Liver (tissue), 9 donors: Measurements from ENCODE around the gene NOS1. TPM values are rescaled to one million over a fixed set of nuclear protein-coding genes. Genes with fewer than 3 reads are reported as not detected.

ENCODE experiments used
- DNase-seq: peaks from one replicate; pipeline ENCODE4 v3.0.0-alpha.2; 2017; ENCODE audit warnings: low spot score
- H3K27ac ChIP-seq, 2 donors: one replicate each; pipeline ENCODE4 v1.7.0; 2013; ENCODE audit warnings: inconsistent platforms in 2 of 2, low read length in 2 of 2, control low read depth in 1 of 2, low read depth in 1 of 2, mild to moderate bottlenecking in 1 of 2
- H3K27me3 ChIP-seq, 4 donors: one replicate each; pipeline versions ENCODE4 v1.6.1 to v1.7.0; 2013; ENCODE audit warnings: low read length in 3 of 4, inconsistent platforms in 1 of 4, mild to moderate bottlenecking in 1 of 4, moderate library complexity in 1 of 4; ENCODE audit not compliant: control insufficient read depth in 4 of 4, insufficient read depth in 4 of 4
- H3K36me3 ChIP-seq, 4 donors: one replicate each; pipeline versions ENCODE4 v1.6.1 to v1.7.0; 2013; ENCODE audit warnings: low read length in 3 of 4, mild to moderate bottlenecking in 3 of 4, low read depth in 1 of 4, moderate library complexity in 1 of 4; ENCODE audit not compliant: control insufficient read depth in 4 of 4, insufficient read depth in 3 of 4
- H3K4me1 ChIP-seq, 4 donors: one replicate each; pipeline versions ENCODE4 v1.6.1 to v1.7.0; 2013; ENCODE audit warnings: low read length in 3 of 4, mild to moderate bottlenecking in 3 of 4, moderate library complexity in 1 of 4; ENCODE audit not compliant: control insufficient read depth in 4 of 4, insufficient read depth in 4 of 4
- H3K4me3 ChIP-seq, 3 donors: one replicate each; pipeline versions ENCODE4 v1.6.1 to v1.7.0; 2013; ENCODE audit warnings: low read length in 3 of 3, control low read depth in 1 of 3, low read depth in 1 of 3, mild to moderate bottlenecking in 1 of 3
- H3K9ac ChIP-seq, 2 donors: one replicate each; pipeline ENCODE4 v1.7.0; 2013; ENCODE audit warnings: low read length in 2 of 2, mild to moderate bottlenecking in 2 of 2, moderate library complexity in 2 of 2, control low read depth in 1 of 2, low read depth in 1 of 2
- H3K9me3 ChIP-seq, 4 donors: one replicate each; pipeline versions ENCODE4 v1.6.1 to v1.7.0; 2013; ENCODE audit warnings: low read length in 3 of 4; ENCODE audit not compliant: control insufficient read depth in 4 of 4
- ATF3 ChIP-seq: IDR thresholded peaks from 2 replicates; pipeline ENCODE4 v1.6.1; 2016; ENCODE audit warnings: antibody characterized with exemption
- CTCF ChIP-seq: fragments of 150-350 bp; IDR thresholded peaks from 2 replicates; pipeline ENCODE4 v1.5.1; 2017; ENCODE audit warnings: improper control_type of control experiment, low read depth, low read length; ENCODE audit not compliant: missing input control
- EGR1 ChIP-seq, 2 donors: IDR thresholded peaks; 2 replicates each; pipeline ENCODE4 v1.6.1; 2016 to 2018; ENCODE audit warnings: antibody characterized with exemption in 2 of 2, low read depth in 2 of 2
- FOXA1 ChIP-seq: IDR thresholded peaks from 2 replicates; pipeline ENCODE4 v1.6.1; 2016; ENCODE audit warnings: antibody characterized with exemption
- FOXA2 ChIP-seq: IDR thresholded peaks from 2 replicates; pipeline ENCODE4 v1.6.1; 2016; ENCODE audit warnings: antibody characterized with exemption
- GABPA ChIP-seq, 2 donors: IDR thresholded peaks in 1 of 2; conservative IDR thresholded peaks in 1 of 2; 2 replicates each; pipeline ENCODE4 v1.6.1; 2016; ENCODE audit warnings: antibody characterized with exemption in 2 of 2, mild to moderate bottlenecking in 1 of 2, moderate library complexity in 1 of 2
- HNF4A ChIP-seq, 2 donors: conservative IDR thresholded peaks; 2 replicates each; pipeline ENCODE4 v1.6.1; 2016; ENCODE audit warnings: antibody characterized with exemption in 2 of 2, mild to moderate bottlenecking in 2 of 2
- HNF4G ChIP-seq: IDR thresholded peaks from 2 replicates; pipeline ENCODE4 v1.6.1; 2016; ENCODE audit warnings: antibody characterized with exemption
- MAX ChIP-seq: IDR thresholded peaks from 2 replicates; pipeline ENCODE4 v1.6.1; 2016; ENCODE audit warnings: antibody characterized with exemption
- NR2F2 ChIP-seq: IDR thresholded peaks from 2 replicates; pipeline ENCODE4 v1.6.1; 2016; ENCODE audit warnings: antibody characterized with exemption
- RAD21 ChIP-seq, 2 donors: IDR thresholded peaks; 2 replicates each; pipeline ENCODE4 v1.6.1; 2016; ENCODE audit warnings: antibody characterized with exemption in 2 of 2, mild to moderate bottlenecking in 2 of 2
- REST ChIP-seq: IDR thresholded peaks from 2 replicates; pipeline ENCODE4 v1.6.1; 2016; ENCODE audit warnings: antibody characterized with exemption, mild to moderate bottlenecking
- RXRA ChIP-seq, 2 donors: IDR thresholded peaks; 2 replicates each; pipeline ENCODE4 v1.6.1; 2017 to 2018; ENCODE audit warnings: antibody characterized with exemption in 2 of 2, mild to moderate bottlenecking in 1 of 2
- SP1 ChIP-seq: IDR thresholded peaks from 2 replicates; pipeline ENCODE4 v1.6.1; 2018; ENCODE audit warnings: antibody characterized with exemption, mild to moderate bottlenecking
- TAF1 ChIP-seq: conservative IDR thresholded peaks from 2 replicates; pipeline ENCODE4 v1.6.1; 2016; ENCODE audit warnings: antibody characterized with exemption, mild to moderate bottlenecking
- YY1 ChIP-seq: IDR thresholded peaks from 2 replicates; pipeline ENCODE4 v1.6.1; 2016; ENCODE audit warnings: antibody characterized with exemption, mild to moderate bottlenecking
- ZBTB33 ChIP-seq: IDR thresholded peaks from 2 replicates; pipeline ENCODE4 v1.6.1; 2016; ENCODE audit warnings: antibody characterized with exemption
- WGBS: extraction: QIAGEN DNeasy Blood & Tissue Kit; methylation state at CpG from one replicate; pipeline ENCODE4 v1.1.7; 2013; 5-methylcytosine and 5-hydroxymethylcytosine counted together
- polyA plus RNA-seq, 2 donors: library from polyadenylated mRNA; stranded (reverse) in 1 of 2; unstranded in 1 of 2; fragments of 200-250 nt in 1 of 2; fragments of >200 nt in 1 of 2; fragmentation: Nextera tagmentation in 1 of 2; extraction: Ambion mirVana in 1 of 2; gene quantifications; one replicate each; pipeline versions ENCODE4 v1.2.1 to v1.2.3, GENCODE V29; 2013 to 2015
- total RNA-seq, 2 donors: library from RNA; depleted of rRNA; stranded (reverse); fragments of >200 nt; gene quantifications; one replicate each; pipeline ENCODE4 v1.2.3, GENCODE V29; 2014
- donor health status: healthy.
- donor health status: healthy.
- donor health status: healthy.
- donor health status: healthy.
- donor health status: healthy.

NOS1 gene
- total and polyA plus RNA-seq, 4 donors, result under 0.01 to 0.08 (median 0.01) TPM; not detected in 1

GRCh38 chr12:117356048-117356447 is 5.4 kb downstream of the NOS1 start:
- WGBS, result 28% methylated on average over 1 of the region's 1 CpG
- DNase-seq, result no peak
- Histone ChIP-seq H3K36me3 (no peaks in the 10 kb centered on the region), H3K4me1 (peaks cover 0 to 10% (median 2%) of the 10 kb centered on the region in 4 donors), H3K27me3 (peaks cover 0 to 11% (median 6%) of the 10 kb centered on the region in 4 donors), H3K27ac (no peak overlapping the region), H3K4me3 (no peak overlapping the region), H3K9me3 (no peaks in the 10 kb centered on the region), H3K9ac (no peak overlapping the region)
- no peak for TF ChIP-seq TAF1
- no peak for TF ChIP-seq SP1
- TF ChIP-seq REST, result no peak
- no peak for TF ChIP-seq MAX

GRCh38 chr12:117352883-117353282 is 8.5 kb downstream of the NOS1 start:
- DNase-seq, result no peak
- peaks cover 0 to 5% (median 0%) of the 10 kb centered on the region in 4 donors for H3K27me3 ChIP-seq
- H3K4me3 ChIP-seq, result no peak overlapping the region
- H3K4me1 ChIP-seq, result no peaks in the 10 kb centered on the region
- no peaks in the 10 kb centered on the region for H3K36me3 ChIP-seq
- H3K9me3 ChIP-seq, result no peaks in the 10 kb centered on the region
- no peak overlapping the region for H3K9ac ChIP-seq
- no peak overlapping the region for H3K27ac ChIP-seq
- TF ChIP-seq NR2F2 (no peak), YY1 (no peak), SP1 (no peak), FOXA2 (no peak), EGR1 (IDR thresholded peaks at IDR 0.05; ENCODE audit: low read depth in 2 of 2) (no peak), MAX (no peak), HNF4G (no peak), REST (no peak), RXRA (IDR thresholded peaks at IDR 0.05) (no peak), FOXA1 (no peak), ZBTB33 (no peak), CTCF (no peak), ATF3 (no peak), GABPA (IDR thresholded peaks at IDR 0.05 in 1 of 2, conservative IDR thresholded peaks at IDR 0.05 in 1 of 2) (no peak), HNF4A (conservative IDR thresholded peaks at IDR 0.05) (no peak), RAD21 (IDR thresholded peaks at IDR 0.05) (no peak)
